Aorta (tissue), 5 donors: Measurements from ENCODE around the gene TMCO1. TPM values are rescaled to one million over a fixed set of nuclear protein-coding genes. Genes with fewer than 3 reads are reported as not detected.
"Not testable (repeated sequence)": the region's sequence is repeated elsewhere in the genome, so short reads cannot be mapped to it uniquely, and the experiment has no call there.

Source experiments
- ATAC-seq: fragments of 200-7000 bp; cut with Tn5 transposase; one replicate; pipeline ENCODE4 v1.9.1; 2022; ENCODE audit warnings: moderate library complexity; ENCODE audit not compliant: low FRiP score
- DNase-seq, 2 donors: peaks; one replicate each; pipeline ENCODE4 v3.0.0-alpha.2; 2020
- H3K27ac ChIP-seq, 2 donors: one replicate each; pipeline ENCODE4 v1.5.1; 2013; ENCODE audit warnings: low read length in 2 of 2, mild to moderate bottlenecking in 2 of 2, moderate library complexity in 2 of 2, control low read depth in 1 of 2, inconsistent platforms in 1 of 2, low read depth in 1 of 2
- H3K27me3 ChIP-seq, 2 donors: one replicate each; pipeline ENCODE4 v1.6.1; 2013; ENCODE audit warnings: control low read depth in 1 of 2, low read length in 1 of 2, mild to moderate bottlenecking in 1 of 2, moderate library complexity in 1 of 2; ENCODE audit not compliant: insufficient read depth in 2 of 2, control insufficient read depth in 1 of 2
- H3K36me3 ChIP-seq, 2 donors: one replicate each; pipeline ENCODE4 v1.6.1; 2013; ENCODE audit warnings: control low read depth in 1 of 2, low read length in 1 of 2, mild to moderate bottlenecking in 1 of 2; ENCODE audit not compliant: insufficient read depth in 2 of 2, control insufficient read depth in 1 of 2
- H3K4me1 ChIP-seq, 2 donors: one replicate each; pipeline ENCODE4 v1.6.1; 2013; ENCODE audit warnings: low read length in 2 of 2, control low read depth in 1 of 2, mild to moderate bottlenecking in 1 of 2, moderate library complexity in 1 of 2; ENCODE audit not compliant: insufficient read depth in 2 of 2, control insufficient read depth in 1 of 2
- H3K4me3 ChIP-seq, 2 donors: one replicate each; pipeline ENCODE4 v1.5.1; 2013; ENCODE audit warnings: low read length in 2 of 2, control low read depth in 1 of 2, mild to moderate bottlenecking in 1 of 2
- H3K9me3 ChIP-seq: one replicate; pipeline ENCODE4 v1.6.1; 2013; ENCODE audit warnings: mild to moderate bottlenecking, low read length; ENCODE audit not compliant: control insufficient read depth
- WGBS, 2 donors: extraction: QIAGEN DNeasy Blood & Tissue Kit; methylation state at CpG; one replicate each; pipeline ENCODE4 v1.1.7; 2013; 5-methylcytosine and 5-hydroxymethylcytosine counted together
- intact Hi-C, 2 donors: fragments of 100-400 bp; cut with DNase I; formaldehyde crosslinking; loops; one replicate each; pipeline versions ENCODE4 v1.14.2 to v1.15.0; 2022
- polyA plus RNA-seq, 2 donors: library from polyadenylated mRNA; stranded (reverse); fragments of 200-250 nt; gene quantifications; one replicate each; pipeline ENCODE4 v1.2.3, GENCODE V29; 2013
- total RNA-seq, 2 donors: library from RNA; stranded (reverse); fragmentation: NEBNext Ultra II Directional; extraction: Animal tissue kit (Norgen Biotek cat#: 25700); gene quantifications; one replicate each; pipeline ENCODE4 v1.2.1, GENCODE V29; 2021
- donor health status: healthy with polysubstance abuse.
- donor health status: Bipolar disorder and iron deficiency.
- donor health status: DM: no; HTN: no; CAD: no.
- donor health status: DM: no; HTN: no; CAD: no.
- donor health status: DM: yes; HTN: yes; CAD: no.

The TMCO1 gene
- total and polyA plus RNA-seq, 4 donors, result 56.8 to 65.7 (median 60.9) TPM

DNA sequence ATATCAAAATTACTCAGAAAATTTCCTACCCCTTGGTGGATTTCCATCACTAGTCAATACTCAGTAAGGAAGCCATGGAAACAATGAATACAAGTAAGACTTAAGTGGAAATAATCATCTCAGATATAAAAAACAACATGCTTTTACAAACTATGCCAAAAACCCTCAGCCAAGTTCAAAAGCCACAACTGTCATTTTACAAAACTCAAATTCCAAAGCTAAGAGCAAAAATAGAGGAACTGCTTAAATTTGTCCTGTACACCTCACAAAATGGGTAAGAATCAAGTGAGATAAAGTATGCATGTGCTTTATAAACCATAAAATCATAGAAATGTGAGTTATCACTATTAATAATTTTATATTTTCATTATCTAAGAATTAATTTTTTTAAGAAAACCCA is 9.6 kb downstream of the TMCO1 start:
- Histone ChIP-seq H3K36me3 (peaks cover 0 to 3% of the 10 kb centered on the region in 2 donors), H3K27ac (no peak overlapping the region), H3K4me1 (peaks cover 0 to 2% of the 10 kb centered on the region in 2 donors), H3K27me3 (no peaks in the 10 kb centered on the region), H3K4me3 (no peak overlapping the region), H3K9me3 (no peaks in the 10 kb centered on the region)
- ATAC-seq (no peak), DNase-seq (no peak)
- intact Hi-C loops, result no loop called here

DNA sequence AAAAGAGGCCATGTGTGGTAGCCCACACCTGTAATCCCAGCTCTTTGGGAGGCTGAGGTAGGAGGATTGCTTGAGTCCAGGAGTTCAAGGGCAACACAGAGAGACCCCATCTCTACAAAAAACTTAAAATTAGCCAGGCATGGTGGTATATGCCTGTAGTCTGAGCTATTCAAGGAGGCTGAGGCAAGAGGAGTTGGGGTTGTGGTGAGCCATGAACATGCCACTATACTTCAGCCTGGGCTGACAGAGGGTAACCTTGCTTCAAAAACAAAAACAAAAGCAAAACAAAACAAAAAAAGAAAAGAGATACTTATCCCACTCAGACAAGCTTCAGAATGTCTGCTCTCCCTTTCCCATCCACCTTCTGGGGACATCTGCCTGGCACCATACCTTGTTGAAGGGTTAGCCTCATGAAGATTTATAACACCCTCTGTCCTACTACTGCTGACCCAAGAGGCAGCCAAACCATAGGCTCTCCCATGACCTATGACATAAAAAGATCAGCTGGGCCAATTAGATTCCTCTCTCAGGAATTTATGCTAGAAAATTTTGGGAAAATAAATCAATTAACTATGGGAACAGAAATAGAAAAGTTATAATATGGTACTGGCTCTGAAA is 13.2 kb downstream of the TMCO1 start:
- H3K4me1 ChIP-seq, result no peaks in the 10 kb centered on the region
- no peak overlapping the region for H3K4me3 ChIP-seq
- ATAC-seq (no peak), DNase-seq (no peak)
- no peak overlapping the region for H3K27ac ChIP-seq
- H3K36me3 ChIP-seq, result peaks cover 0 to 3% of the 10 kb centered on the region in 2 donors
- intact Hi-C loops, result no loop called here
- no peaks in the 10 kb centered on the region for H3K27me3 ChIP-seq
- no peaks in the 10 kb centered on the region for H3K9me3 ChIP-seq

DNA sequence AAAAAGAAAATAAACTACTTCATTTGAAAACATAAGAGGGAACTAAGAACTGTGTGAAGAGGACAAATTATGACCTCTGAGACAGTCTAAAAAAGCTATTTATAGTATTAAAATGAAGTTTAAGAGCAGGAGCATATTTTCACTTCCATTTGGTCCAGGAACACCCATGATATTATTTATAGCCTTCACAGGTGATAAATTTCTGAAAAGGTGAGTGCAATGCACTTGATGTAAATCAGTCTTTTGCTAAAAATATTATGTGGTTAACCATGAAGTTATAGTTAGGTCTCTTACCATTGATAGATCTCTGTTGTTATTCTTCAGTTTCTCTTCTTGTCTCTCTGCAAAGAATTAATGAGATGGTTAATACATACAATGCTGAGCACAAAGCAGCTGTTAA is 14.7 kb downstream of the TMCO1 start:
- Histone ChIP-seq H3K4me1 (no peaks in the 10 kb centered on the region), H3K9me3 (no peaks in the 10 kb centered on the region), H3K4me3 (no peak overlapping the region), H3K36me3 (peaks cover 0 to 5% of the 10 kb centered on the region in 2 donors), H3K27me3 (no peaks in the 10 kb centered on the region), H3K27ac (no peak overlapping the region)
- no peak for ATAC-seq
- no peak for DNase-seq
- intact Hi-C loops, result no loop called here

DNA sequence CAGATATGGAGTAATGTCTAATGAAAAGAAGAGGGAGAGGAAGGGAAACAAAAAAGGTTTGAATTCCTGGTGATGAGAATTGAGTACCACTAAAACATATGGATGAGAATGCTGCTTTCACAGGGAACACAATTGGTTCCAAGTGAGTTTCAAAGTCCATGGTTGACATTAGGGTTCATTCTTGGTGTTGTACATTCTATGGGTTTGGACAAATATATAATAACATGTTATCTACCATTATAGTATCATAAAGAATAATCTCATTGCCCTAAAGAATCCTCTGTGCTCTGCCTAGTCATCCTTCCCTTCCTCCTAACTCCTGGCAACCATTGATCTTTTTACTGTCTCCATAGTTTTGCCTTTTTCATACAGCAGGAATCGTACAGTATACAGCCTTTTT is 20.1 kb downstream of the TMCO1 start:
- intact Hi-C loops, result no loop called here
- 81 to 87% methylated on average over 1 of the region's 1 CpG for WGBS, 2 donors
- Histone ChIP-seq H3K27me3 (no peaks in the 10 kb centered on the region), H3K4me1 (no peaks in the 10 kb centered on the region), H3K9me3 (no peaks in the 10 kb centered on the region), H3K27ac (no peak overlapping the region), H3K4me3 (no peak overlapping the region), H3K36me3 (peaks cover 0 to 2% of the 10 kb centered on the region in 2 donors)
- ATAC-seq (no peak), DNase-seq (no peak)

DNA sequence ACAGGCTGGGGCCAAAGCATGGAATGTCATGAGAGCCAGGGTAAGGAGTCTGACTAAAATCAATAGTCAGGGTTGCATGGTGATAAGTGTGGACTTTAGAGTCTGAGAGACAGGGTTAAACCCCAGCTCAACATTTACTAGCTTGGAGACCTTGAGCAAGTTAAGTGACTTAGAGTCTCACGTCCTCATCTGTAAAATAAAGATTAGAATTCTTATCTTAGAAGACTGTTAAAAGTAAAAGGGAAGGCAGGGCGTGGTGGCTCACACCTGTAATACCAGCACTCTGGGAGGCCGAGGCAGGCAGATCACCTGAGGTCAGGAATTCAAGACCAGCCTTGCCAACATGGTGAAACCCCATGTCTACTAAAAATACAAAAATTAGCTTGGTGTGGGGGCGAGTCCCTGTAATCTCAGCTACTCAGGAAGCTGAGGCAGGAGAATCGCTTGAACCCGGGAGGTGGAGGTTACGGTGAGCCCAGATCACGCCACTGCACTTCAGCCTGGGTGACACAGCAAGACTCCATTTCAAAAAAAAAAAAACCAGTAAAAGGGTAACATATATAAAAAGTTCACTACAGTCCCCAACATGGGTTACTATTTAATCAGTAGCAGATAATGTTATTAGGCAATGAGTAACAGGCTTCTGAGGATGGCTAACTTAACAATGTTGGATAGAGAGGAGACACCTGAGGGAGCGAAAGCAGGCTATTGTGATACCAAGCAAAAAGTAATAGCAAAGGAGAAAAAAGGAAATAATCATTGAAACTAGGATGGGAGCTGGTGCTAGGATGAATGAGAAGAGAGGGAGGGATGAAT is 20.8 kb downstream of the TMCO1 start:
- no peaks in the 10 kb centered on the region for H3K4me1 ChIP-seq
- peaks cover 0 to 2% of the 10 kb centered on the region in 2 donors for H3K36me3 ChIP-seq
- no peak overlapping the region for H3K4me3 ChIP-seq
- H3K27ac ChIP-seq, result no peak overlapping the region
- DNase-seq (no peak), ATAC-seq (no peak)
- no peaks in the 10 kb centered on the region for H3K27me3 ChIP-seq
- intact Hi-C loops, result no loop called here
- WGBS, 2 donors, result 90 to 93% methylated on average over 9 of the region's 9 CpGs
- no peaks in the 10 kb centered on the region for H3K9me3 ChIP-seq

DNA sequence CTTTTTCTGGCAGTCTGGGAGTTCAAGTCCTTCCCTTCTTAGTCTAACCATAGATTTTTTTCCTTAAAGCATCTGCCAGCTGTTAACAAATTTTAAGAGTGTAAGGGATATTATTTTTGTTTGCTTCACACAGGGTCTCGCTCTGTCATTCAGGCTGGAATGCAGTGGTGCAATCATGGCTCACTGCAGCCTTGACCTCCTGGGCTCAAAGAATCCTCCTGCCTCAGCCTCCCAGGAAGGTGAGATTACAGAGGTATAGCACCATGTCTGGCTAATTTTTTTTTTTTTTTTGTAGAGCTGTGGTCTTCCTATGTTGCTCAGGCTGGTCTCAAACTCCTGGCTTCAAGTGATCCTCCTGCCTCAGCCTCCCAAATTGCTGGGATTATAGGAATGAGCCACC is 23.8 kb downstream of the TMCO1 start:
- H3K27me3 ChIP-seq, DNase-seq, H3K36me3 ChIP-seq, H3K4me1 ChIP-seq, H3K4me3 ChIP-seq, intact Hi-C loops, H3K9me3 ChIP-seq, H3K27ac ChIP-seq, ATAC-seq: not testable (repeated sequence)
- WGBS, 2 donors, result 96 to 100% methylated on average over 1 of the region's 1 CpG

DNA sequence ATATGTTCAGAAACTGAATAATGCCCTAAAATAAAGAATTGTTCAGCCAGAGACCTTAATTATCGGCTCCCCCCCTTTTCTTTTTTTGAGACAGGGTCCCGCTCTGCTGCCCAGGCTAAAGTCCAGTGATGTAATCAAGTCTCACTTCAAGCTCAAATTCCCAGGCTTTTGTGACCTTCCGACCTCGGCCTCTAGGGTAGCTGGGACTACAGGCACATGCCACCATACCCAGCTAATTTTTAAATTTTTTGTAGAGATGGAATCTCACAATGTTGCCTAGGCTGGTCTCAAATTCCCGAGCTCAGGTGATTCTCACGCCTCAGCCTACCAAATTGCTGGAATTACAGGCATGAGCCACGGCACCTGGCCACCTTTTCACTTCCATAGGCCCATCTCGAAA is 26.5 kb downstream of the TMCO1 start:
- 93 to 96% methylated on average over 8 of the region's 8 CpGs for WGBS, 2 donors
- DNase-seq (no peak), ATAC-seq (no peak)
- Histone ChIP-seq H3K9me3 (no peaks in the 10 kb centered on the region), H3K36me3 (peaks cover 4 to 8% of the 10 kb centered on the region in 2 donors), H3K27me3 (no peaks in the 10 kb centered on the region), H3K4me1 (no peaks in the 10 kb centered on the region), H3K27ac (no peak overlapping the region), H3K4me3 (no peak overlapping the region)
- intact Hi-C loops, result no loop called here

DNA sequence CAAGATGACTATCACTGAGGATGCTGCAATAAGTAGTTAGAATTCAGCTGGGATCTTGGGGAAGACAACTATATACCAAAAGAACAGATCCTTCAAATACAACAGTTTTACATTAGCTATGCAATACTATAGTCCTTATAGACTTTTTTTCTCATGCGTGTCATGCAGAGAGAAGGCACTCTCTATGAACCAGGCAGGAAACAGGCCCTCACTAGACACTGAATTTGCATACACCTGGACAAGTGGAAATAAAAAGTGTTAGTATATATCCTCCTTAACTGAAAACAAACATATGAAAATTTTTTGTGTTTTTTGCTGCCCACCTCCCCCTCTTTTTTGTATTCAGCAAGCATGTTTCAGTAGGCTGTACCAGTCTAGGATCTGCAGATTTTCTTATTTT is 29.9 kb downstream of the TMCO1 start:
- Histone ChIP-seq H3K4me3 (no peak overlapping the region), H3K36me3 (peaks cover 4 to 8% of the 10 kb centered on the region in 2 donors), H3K27me3 (no peaks in the 10 kb centered on the region), H3K4me1 (no peaks in the 10 kb centered on the region), H3K27ac (no peak overlapping the region), H3K9me3 (no peaks in the 10 kb centered on the region)
- WGBS, 2 donors, result 97 to 100% methylated on average over 1 of the region's 1 CpG
- DNase-seq, result no peak
- intact Hi-C loops, result no loop called here
- ATAC-seq, result no peak

DNA sequence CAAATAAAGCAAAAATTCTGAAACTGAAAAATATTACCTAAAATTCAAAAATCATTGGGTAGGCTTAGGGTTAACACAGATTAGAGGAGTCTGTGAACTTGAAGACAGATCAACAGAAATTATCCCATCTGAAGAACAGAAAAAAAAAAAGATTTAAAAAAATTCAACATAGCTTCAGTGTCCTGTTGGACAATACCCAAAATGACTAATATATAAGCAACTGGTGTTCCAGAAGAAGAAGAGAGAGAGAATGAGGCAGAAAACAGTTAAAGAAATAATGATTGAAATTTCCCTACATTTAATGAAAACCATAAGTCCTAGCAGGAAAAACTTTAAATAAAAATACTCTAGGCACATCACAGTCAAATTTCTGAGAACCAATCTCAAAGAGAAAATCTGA is 31.5 kb downstream of the TMCO1 start:
- peaks cover 2 to 4% of the 10 kb centered on the region in 2 donors for H3K36me3 ChIP-seq
- H3K27me3 ChIP-seq, result no peaks in the 10 kb centered on the region
- no peaks in the 10 kb centered on the region for H3K9me3 ChIP-seq
- H3K27ac ChIP-seq, result no peak overlapping the region
- no peak for ATAC-seq
- no peaks in the 10 kb centered on the region for H3K4me1 ChIP-seq
- DNase-seq, result no peak
- no peak overlapping the region for H3K4me3 ChIP-seq
- intact Hi-C loops, result no loop called here
